ENCODE results near the gene VWC2L.
A peak's percentile ranks its signal among the peaks of the same experiment; 100 is the strongest.

VWC2L gene

DNA sequence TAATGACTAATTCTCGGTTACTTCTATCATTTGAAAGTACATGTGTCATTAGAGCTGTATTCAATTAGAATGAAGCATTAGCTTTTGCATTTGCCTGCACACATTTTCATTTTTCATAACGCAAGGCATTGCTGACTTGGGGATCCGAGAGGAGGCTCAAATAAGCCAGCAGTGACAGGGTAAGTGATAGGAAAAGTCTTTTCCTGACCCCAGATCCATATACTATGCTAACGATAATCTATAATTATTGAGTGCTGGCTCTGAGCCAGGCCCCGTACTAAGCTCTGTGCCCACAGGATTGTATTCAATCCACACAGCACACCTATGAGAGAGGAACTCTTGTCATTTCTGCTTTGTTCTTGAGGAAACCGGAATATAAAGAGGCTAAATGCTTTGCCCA, 168.2 kb downstream of the VWC2L start:
- no peak overlapping the region for H3K27ac ChIP-seq

DNA sequence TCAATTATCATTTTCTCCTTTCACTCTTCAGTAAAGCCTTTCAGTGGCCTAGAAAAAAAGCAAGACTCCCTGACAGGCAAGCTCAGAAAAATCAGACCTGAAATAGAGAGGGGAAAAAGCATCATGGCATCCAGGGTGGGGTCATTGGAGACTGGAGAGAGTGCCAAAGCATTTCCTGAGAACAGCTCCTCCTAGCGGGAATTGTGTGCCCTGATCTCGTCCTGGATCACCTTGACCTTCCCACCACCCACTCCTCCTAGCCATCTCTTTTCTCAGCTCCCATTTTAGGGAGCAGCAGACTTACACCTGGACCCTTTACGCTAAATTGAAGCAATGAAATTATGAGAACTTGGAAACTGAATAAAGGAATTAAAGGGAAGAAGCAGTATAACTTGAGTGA, 176.6 kb downstream of the VWC2L start:
- H3K27ac ChIP-seq, result no peak overlapping the region
- TF ChIP-seq, protein P1, sequence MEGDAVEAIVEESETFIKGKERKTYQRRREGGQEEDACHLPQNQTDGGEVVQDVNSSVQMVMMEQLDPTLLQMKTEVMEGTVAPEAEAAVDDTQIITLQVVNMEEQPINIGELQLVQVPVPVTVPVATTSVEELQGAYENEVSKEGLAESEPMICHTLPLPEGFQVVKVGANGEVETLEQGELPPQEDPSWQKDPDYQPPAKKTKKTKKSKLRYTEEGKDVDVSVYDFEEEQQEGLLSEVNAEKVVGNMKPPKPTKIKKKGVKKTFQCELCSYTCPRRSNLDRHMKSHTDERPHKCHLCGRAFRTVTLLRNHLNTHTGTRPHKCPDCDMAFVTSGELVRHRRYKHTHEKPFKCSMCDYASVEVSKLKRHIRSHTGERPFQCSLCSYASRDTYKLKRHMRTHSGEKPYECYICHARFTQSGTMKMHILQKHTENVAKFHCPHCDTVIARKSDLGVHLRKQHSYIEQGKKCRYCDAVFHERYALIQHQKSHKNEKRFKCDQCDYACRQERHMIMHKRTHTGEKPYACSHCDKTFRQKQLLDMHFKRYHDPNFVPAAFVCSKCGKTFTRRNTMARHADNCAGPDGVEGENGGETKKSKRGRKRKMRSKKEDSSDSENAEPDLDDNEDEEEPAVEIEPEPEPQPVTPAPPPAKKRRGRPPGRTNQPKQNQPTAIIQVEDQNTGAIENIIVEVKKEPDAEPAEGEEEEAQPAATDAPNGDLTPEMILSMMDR (conservative IDR thresholded peaks at IDR 0.05), result no peak

More for the DNA sequence above, 168.2 kb downstream of the VWC2L start:
- TF ChIP-seq, protein P1 (conservative IDR thresholded peaks at IDR 0.05), result no peak

DNA sequence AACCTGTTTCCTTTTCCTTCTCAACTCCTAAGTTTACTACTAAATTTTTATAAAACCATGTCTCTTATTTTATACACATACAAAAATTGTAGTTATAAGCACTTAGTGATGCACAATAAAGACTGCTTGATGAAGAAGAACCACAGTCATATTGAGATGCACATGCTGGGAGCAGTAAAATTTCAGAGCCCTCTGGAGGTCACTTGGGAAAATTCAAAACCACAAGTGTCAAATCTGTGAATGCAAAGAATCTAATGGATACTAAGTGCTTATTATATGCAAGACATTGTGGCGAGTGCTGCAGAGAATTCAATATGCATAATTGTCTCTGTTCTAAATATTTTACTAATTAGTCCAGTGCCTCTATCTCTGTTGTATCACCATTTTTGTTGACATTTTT, 180.5 kb downstream of the VWC2L start:
- TF ChIP-seq, protein P1 (conservative IDR thresholded peaks at IDR 0.05), result peak; percentile 69
- H3K27ac ChIP-seq, result no peak overlapping the region

DNA sequence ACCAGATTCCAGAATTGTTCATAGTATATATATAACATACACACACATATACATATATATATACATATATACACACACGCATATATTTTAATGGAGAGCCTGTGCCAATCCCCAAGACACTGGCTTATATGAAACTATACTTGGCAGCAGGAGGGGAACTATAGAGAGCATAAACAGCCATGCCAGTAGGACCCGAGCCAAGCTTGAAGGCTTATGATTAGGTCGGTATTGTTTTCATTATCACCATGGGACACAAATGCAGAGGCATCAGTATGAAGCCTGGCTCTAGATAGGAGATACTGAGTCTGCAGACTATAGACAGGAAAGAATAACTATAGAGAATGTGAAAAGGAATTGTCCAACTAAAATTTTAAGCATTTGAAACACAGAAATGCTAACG, 181.2 kb downstream of the VWC2L start:
- H3K27ac ChIP-seq, result no peak overlapping the region
- TF ChIP-seq, protein P1 (conservative IDR thresholded peaks at IDR 0.05), result no peak

DNA sequence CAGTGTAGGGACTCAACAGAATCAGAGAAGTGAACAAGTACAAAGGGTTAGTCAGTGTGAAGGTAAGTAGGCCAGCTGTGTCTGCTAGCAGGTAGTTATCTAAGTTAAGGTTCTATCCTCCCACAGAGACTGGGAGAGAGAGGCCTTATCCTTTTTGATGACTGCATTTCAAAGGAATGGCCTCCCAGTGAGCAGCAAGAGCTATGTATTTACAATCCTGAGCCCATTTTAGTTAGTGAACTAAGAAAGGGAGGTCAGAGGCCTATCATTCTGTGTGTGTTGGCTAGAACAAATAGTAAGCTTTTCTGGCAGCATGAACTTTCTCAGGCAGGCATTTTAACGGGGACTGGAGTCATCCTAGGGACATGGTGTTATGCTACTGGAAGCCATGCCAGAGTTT, 182.9 kb downstream of the VWC2L start:
- no peak overlapping the region for H3K27ac ChIP-seq
- TF ChIP-seq, protein P1 (conservative IDR thresholded peaks at IDR 0.05), result no peak

DNA sequence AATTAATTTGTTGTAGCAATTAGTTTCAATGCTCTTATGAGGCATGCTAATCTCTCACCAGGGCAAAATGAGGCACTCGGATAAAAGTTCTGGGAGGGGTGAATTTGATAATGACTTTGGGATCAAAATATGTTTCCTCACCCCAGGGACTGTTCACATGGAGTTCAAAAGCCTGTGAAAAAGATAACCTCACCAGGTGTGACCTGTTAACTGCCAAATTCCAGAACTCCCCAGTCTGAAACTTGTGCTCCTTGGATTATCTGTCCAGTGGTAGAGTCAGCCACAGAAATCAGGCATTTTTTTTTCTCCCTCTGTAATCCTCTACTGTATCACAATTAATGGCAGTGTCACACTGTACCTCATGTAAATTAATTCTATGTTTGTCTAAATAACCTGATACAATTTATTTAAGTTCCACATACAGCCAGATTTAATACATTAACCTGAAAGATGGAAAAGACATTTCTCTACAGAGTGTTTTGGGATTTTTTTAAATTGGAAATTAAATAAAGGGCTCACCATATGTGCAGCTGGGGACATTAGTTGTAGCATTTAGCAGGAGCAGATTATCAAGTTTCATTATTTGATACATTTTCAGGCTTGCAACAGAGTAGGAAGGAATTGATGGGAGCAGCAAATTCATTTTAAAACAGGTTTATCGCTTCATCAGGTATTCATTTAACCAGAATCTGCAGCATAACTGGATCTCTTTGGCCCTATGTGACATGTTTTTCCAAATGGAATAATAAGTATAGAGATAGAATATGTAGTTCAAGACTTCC, 191.2 kb downstream of the VWC2L start:
- no peak overlapping the region for H3K27ac ChIP-seq
- TF ChIP-seq, protein P1 (conservative IDR thresholded peaks at IDR 0.05), result no peak

DNA sequence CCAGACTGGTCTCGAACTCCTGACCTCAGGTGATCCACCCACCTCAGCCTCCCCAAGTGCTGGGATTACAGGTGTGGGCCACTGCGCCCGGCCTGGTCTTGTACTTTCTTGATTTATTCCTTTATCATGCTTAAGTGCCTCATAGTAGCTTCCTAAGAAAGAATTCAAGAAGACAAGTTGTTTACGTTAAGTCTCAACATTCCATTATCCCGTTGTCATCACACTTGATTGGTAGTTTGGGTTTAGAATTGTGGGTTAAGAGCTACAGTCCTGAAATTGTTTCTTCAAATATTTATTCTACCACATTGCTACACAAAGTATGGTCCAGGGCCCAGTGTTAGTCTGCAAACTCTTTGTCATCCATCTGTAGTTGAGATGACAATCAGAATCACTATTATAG, 194.0 kb downstream of the VWC2L start:
- no peak overlapping the region for H3K27ac ChIP-seq
- TF ChIP-seq, protein P1 (conservative IDR thresholded peaks at IDR 0.05), result no peak

All from VCaP (cell line).